NB4 (cell line): Measurements from ENCODE around the gene KPTN.

Experiments
- CTCF ChIP-seq: IDR thresholded peaks from one replicate; pipeline ENCODE4 v1.5.1; 2012; ENCODE audit warnings: low read depth, low read length
- POLR2A ChIP-seq: IDR thresholded peaks from 2 replicates; pipeline ENCODE4 v1.6.1; 2011; ENCODE audit warnings: mild to moderate bottlenecking; ENCODE audit not compliant: insufficient read length; ENCODE audit errors: extremely low read depth

DNA sequence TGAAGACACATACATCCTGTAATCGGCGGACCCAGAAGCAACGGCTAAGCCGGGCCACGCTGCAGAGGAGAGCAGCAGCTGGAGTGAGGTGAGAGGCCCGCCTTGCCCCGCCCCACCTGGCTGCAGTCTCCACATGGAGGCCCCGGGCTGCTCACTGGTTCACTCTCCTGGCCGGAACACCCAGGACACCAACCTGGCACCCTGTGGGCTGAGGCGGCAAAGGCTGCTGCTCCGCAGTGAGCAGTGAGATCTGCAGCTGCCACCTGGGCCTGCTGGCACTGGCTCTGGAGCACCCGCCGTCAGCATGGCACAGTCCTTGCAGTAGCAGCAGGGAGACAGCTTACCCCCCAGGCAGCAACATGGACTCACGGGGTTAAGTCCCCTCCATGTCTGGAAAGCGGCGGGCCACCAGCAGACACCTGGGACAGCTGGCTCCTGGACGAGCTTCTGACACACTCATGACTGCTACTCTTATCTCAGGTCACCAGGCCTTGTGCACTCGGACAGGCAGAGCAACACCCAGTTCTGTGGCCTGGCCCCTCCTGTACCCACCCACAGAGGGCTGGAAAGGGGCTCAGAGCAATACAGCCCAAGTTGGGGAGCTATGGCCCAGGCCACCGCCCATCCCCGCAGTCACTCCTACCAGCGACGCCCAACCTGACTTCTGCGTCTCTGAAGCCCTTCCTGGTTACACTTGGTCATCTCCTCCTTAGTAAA is 13.2 kb upstream of the KPTN start:
- TF ChIP-seq CTCF (no peak), POLR2A (no peak)
